ENCODE data around the gene INPP5D.
"Not testable (repeated sequence)": the region's sequence is repeated elsewhere in the genome, so short reads cannot be mapped to it uniquely, and the experiment has no call there.

INPP5D gene

GRCh38 chr2:233032551-233033320 is 27.4 kb upstream of the INPP5D start, which contains the start of gene NEU2:
Gene NEU2, plus strand, starts transcription at chr2:233032672. Its CDS starts 0 bp downstream, at chr2:233032672.
- no peak for DNase-seq (ENCODE audit: low read depth in 2 of 2)

- no peak for DNase-seq (ENCODE audit: low read depth in 2 of 2)
Measured at GRCh38 chr2:233033672-233034071, 26.5 kb upstream of the INPP5D start.

GRCh38 chr2:233034091-233034882 is 25.9 kb upstream of the INPP5D start:
- DNase-seq (ENCODE audit: low read depth in 2 of 2): no peak

GRCh38 chr2:233035426-233036161 is 24.5 kb upstream of the INPP5D start:
- DNase-seq (ENCODE audit: low read depth in 2 of 2): no peak

- no peak for DNase-seq (ENCODE audit: low read depth in 2 of 2)
Measured at GRCh38 chr2:233036162-233036838, 23.8 kb upstream of the INPP5D start.

GRCh38 chr2:233037078-233037477 is 23.1 kb upstream of the INPP5D start:
- DNase-seq (ENCODE audit: low read depth in 2 of 2): no peak

GRCh38 chr2:233039212-233039845 is 20.8 kb upstream of the INPP5D start:
- DNase-seq (ENCODE audit: low read depth in 2 of 2): no peak

- DNase-seq (ENCODE audit: low read depth in 2 of 2): no peak
Measured at GRCh38 chr2:233039846-233040530, 20.2 kb upstream of the INPP5D start.

- DNase-seq (ENCODE audit: low read depth in 2 of 2): no peak
Measured at GRCh38 chr2:233040571-233040970, 19.6 kb upstream of the INPP5D start.

- no peak for DNase-seq (ENCODE audit: low read depth in 2 of 2)
Measured at GRCh38 chr2:233041722-233042323, 18.3 kb upstream of the INPP5D start.

GRCh38 chr2:233042549-233042948 is 17.6 kb upstream of the INPP5D start:
- no peak for DNase-seq (ENCODE audit: low read depth in 2 of 2)

GRCh38 chr2:233044974-233045605 is 15.1 kb upstream of the INPP5D start:
- no peak for DNase-seq (ENCODE audit: low read depth in 2 of 2)

GRCh38 chr2:233047206-233047605 is 12.9 kb upstream of the INPP5D start:
- no peak for DNase-seq (ENCODE audit: low read depth in 2 of 2)

GRCh38 chr2:233047667-233048066 is 12.5 kb upstream of the INPP5D start:
- no peak for DNase-seq (ENCODE audit: low read depth in 2 of 2)

- no peak for DNase-seq (ENCODE audit: low read depth in 2 of 2)
Measured at GRCh38 chr2:233048569-233049193, 11.5 kb upstream of the INPP5D start.

GRCh38 chr2:233049194-233049761 is 10.9 kb upstream of the INPP5D start:
- DNase-seq (ENCODE audit: low read depth in 2 of 2): no peak

GRCh38 chr2:233051241-233052149 is 8.6 kb upstream of the INPP5D start:
- no peak for DNase-seq (ENCODE audit: low read depth in 2 of 2)

- not testable (repeated sequence) for DNase-seq (ENCODE audit: low read depth in 2 of 2)
Measured at GRCh38 chr2:233052517-233052916, 7.6 kb upstream of the INPP5D start.

Data from stimulated activated CD4-positive, alpha-beta T cell treated with anti-CD3 and anti-CD28 coated beads, Interleukin-1b, Interleukin-23, amount 100 ng/mL, for 4 hours (primary cell).